ENCODE results near the gene SMAD2. TPM values are rescaled to one million over a fixed set of nuclear protein-coding genes. Genes with fewer than 3 reads are reported as not detected.

The SMAD2 gene
- total and polyA plus RNA-seq, 11 donors = 13.8 to 113 (median 88.1) TPM

DNA sequence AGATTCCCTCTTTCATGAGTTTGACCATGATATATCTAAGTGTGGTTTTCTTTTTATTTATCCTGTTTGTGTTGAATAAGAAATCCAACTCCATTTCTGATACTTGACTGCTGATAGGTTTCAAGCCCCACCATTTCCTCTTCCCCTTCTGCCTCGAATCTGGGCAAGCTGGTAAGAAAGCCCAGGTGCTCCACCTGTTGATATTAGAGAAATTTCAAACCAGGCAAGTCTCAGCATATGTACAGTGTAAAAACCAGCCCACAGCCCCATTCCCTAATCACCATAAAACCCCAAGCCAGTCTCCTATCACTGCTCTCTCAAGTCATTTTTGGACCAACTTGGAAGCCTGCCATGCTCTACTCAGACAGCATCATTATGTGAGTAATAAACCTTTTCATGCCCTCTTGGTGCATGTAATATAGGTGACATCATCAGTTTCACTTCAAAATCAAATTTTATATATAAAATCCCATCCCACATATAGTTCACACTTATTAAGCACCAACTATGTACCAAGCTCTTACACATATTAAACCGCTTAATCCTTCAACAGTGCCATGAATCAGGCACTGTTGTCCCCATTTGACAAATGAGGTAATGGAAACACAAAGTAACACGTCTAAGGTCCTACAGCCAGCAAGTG, 46.6 kb downstream of the SMAD2 start:
- peaks cover 0 to 16% (median 0%) of the 10 kb centered on the region in 12 donors for H3K4me1 ChIP-seq
- ATAC-seq (peak in 3 of 4 donors; percentile 46 to 55 (median 48)), DNase-seq (peak in 2 of 5 donors; percentile 25 to 41)
- intact Hi-C loops (cut with DNase I) = no loop called here
- no peaks in the 10 kb centered on the region for H3K27me3 ChIP-seq
- H3K27ac ChIP-seq = no peak overlapping the region
- H3K9me3 ChIP-seq = no peaks in the 10 kb centered on the region
- no peak overlapping the region for H3K4me3 ChIP-seq
- 65 to 72% (median 69%) methylated on average over 3 of the region's 3 CpGs for WGBS, 4 donors
- peaks cover 0 to 53% (median 28%) of the 10 kb centered on the region in 9 donors for H3K36me3 ChIP-seq
- TF ChIP-seq, protein P1, sequence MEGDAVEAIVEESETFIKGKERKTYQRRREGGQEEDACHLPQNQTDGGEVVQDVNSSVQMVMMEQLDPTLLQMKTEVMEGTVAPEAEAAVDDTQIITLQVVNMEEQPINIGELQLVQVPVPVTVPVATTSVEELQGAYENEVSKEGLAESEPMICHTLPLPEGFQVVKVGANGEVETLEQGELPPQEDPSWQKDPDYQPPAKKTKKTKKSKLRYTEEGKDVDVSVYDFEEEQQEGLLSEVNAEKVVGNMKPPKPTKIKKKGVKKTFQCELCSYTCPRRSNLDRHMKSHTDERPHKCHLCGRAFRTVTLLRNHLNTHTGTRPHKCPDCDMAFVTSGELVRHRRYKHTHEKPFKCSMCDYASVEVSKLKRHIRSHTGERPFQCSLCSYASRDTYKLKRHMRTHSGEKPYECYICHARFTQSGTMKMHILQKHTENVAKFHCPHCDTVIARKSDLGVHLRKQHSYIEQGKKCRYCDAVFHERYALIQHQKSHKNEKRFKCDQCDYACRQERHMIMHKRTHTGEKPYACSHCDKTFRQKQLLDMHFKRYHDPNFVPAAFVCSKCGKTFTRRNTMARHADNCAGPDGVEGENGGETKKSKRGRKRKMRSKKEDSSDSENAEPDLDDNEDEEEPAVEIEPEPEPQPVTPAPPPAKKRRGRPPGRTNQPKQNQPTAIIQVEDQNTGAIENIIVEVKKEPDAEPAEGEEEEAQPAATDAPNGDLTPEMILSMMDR (IDR thresholded peaks at IDR 0.05) = no peak
- TF ChIP-seq POLR2A (IDR thresholded peaks at IDR 0.05) = no peak

DNA sequence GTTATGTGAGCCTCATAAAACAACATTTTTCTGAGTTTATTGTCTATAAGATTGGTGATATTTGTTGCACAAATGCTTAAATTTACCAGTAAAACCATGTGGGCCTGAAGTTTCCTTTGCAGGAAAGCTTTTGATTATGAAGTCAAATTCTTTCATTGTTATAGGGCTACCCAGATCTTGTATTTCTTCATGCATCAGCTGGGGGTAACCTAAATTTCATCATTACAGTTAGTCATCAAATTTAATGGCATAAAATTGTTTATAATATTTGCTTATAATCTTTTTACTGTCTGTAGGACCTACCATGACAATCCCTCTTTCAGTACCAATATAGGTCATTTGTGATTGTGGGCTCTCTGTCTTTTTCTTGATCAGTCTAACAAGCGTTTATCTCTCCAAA, 47.8 kb downstream of the SMAD2 start:
- H3K9me3 ChIP-seq = no peaks in the 10 kb centered on the region
- no peaks in the 10 kb centered on the region for H3K27me3 ChIP-seq
- WGBS, 4 donors = 95 to 98% (median 98%) methylated on average over 1 of the region's 1 CpG
- DNase-seq (no peak), ATAC-seq (no peak)
- TF ChIP-seq POLR2A (IDR thresholded peaks at IDR 0.05) = no peak
- TF ChIP-seq, protein P1 (IDR thresholded peaks at IDR 0.05) = no peak
- H3K36me3 ChIP-seq = peaks cover 0 to 41% (median 28%) of the 10 kb centered on the region in 9 donors
- H3K4me1 ChIP-seq = peaks cover 0 to 7% (median 0%) of the 10 kb centered on the region in 12 donors
- no peak overlapping the region for H3K4me3 ChIP-seq
- intact Hi-C loops (cut with DNase I) = no loop called here
- H3K27ac ChIP-seq = no peak overlapping the region

DNA sequence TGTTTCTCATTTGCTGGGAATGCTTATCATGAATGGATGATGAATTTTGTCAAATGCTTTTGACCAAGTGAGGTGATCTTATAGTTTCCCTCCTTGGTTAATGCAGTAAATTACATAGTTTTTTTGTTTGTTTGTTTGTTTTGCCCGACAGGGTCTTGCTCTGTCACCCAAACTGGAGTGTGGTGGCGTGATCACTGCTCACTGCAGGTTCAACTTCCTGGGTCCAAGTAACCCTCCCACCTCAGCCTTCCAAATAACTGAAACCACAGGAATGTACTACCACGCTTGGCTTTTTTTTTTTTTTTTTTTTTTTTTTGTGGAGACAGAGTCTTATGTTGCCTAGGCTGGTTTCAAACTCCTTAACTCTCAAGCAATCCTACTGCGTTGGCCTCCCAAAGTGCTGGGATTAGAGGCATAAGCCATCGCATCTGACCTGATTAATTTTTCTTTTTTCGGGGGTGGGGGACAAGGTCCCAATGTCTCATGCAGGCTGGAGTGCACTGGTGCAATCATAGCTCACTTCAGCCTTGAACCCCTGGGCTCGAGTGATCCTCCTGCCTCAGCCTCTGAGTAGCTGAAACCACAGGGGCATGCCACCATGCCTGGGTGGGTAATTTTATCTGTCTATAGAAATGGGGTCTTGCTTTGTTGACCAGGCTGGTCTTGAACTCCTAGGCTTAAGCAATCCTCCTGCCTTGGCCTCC, 48.6 kb downstream of the SMAD2 start:
- Histone ChIP-seq H3K36me3 (peaks cover 0 to 35% (median 28%) of the 10 kb centered on the region in 9 donors), H3K9me3 (no peaks in the 10 kb centered on the region), H3K4me1 (peaks cover 0 to 7% (median 0%) of the 10 kb centered on the region in 12 donors), H3K27ac (no peak overlapping the region), H3K27me3 (no peaks in the 10 kb centered on the region), H3K4me3 (no peak overlapping the region)
- ATAC-seq (no peak), DNase-seq (no peak)
- intact Hi-C loops (cut with DNase I) = no loop called here
- TF ChIP-seq, protein P1 (IDR thresholded peaks at IDR 0.05) = no peak
- TF ChIP-seq POLR2A (IDR thresholded peaks at IDR 0.05) = no peak
- 94 to 97% (median 96%) methylated on average over 7 of the region's 7 CpGs for WGBS, 4 donors

DNA sequence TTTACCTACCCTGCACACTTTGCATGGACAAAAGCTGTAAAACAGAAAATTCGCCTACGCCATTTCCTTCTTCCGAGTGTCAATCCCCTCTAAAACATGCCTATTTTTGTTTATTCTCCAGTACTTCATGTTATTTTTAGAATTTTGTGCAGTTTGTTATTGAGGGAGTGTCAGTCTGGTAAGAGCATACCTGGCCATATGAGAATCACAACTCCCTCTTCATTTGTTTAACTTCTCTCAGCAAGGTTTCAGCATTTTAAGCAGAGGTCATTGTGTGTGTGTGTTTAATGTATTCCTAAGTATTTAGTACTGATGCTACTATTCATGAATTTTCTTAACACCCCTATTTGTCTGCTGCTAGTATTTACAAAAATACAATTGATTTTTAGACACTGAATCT, 49.4 kb downstream of the SMAD2 start:
- 32 to 84% (median 66%) methylated on average over 2 to 3 of the region's 3 CpGs for WGBS, 4 donors
- H3K4me3 ChIP-seq = no peak overlapping the region
- H3K27me3 ChIP-seq = no peaks in the 10 kb centered on the region
- no peaks in the 10 kb centered on the region for H3K9me3 ChIP-seq
- ATAC-seq (no peak), DNase-seq (no peak)
- no peak for TF ChIP-seq POLR2A (IDR thresholded peaks at IDR 0.05)
- TF ChIP-seq, protein P1 (IDR thresholded peaks at IDR 0.05) = no peak
- peaks cover 0 to 7% (median 0%) of the 10 kb centered on the region in 12 donors for H3K4me1 ChIP-seq
- H3K36me3 ChIP-seq = peaks cover 0 to 34% (median 27%) of the 10 kb centered on the region in 9 donors
- no peak overlapping the region for H3K27ac ChIP-seq
- intact Hi-C loops (cut with DNase I) = no loop called here

Measured in heart left ventricle (tissue), 16 donors.